PC-3 (cell line): ENCODE results near the gene CFAP99. TPM values are rescaled to one million over a fixed set of nuclear protein-coding genes. Genes with fewer than 3 reads are reported as not detected.

ENCODE experiments used
- ATAC-seq: fragments of 200-7000 bp; cut with Tn5 transposase; 2 replicates; pipeline ENCODE4 v1.9.1; 2020; ENCODE audit warnings: mild to moderate bottlenecking, moderate library complexity
- BruUV-seq: library from RNA; stranded (reverse); fragments of 400-500 nt; replicated peaks from 2 replicates; lab custom pipeline; 2021; lab: Mats Ljungman, UMichigan
- CTCF ChIA-PET: fragments of 300-600 bp; sonication (Branson Sonifier 250); formaldehyde crosslinking; loops from one replicate; lab custom pipeline; 2022; ENCODE audit warnings: antibody characterized with exemption; lab: Charles Lee
- POLR2A ChIA-PET: fragments of 300-600 bp; sonication (Branson Sonifier 250); formaldehyde crosslinking; loops from one replicate; lab custom pipeline; 2022; ENCODE audit warnings: antibody characterized with exemption; ENCODE audit not compliant: unreplicated experiment; lab: Charles Lee
- DNase-seq: peaks from one replicate; pipeline ENCODE4 v3.0.0-alpha.2; 2015
- H2AFZ ChIP-seq: fragments of 300-600 bp; sonication (generic); 2 replicates; pipeline ENCODE4 v1.6.0; 2016; ENCODE audit warnings: antibody characterized with exemption, low read length
- H3F3A ChIP-seq: fragments of 300-600 bp; sonication (generic); one replicate; pipeline ENCODE4 v1.6.0; 2017; ENCODE audit warnings: antibody characterized with exemption, low read length, control low read depth, mild to moderate bottlenecking; ENCODE audit not compliant: unreplicated experiment
- H3K27ac ChIP-seq: fragments of 300-600 bp; sonication (generic); 2 replicates; pipeline ENCODE4 v1.5.1; 2016; ENCODE audit warnings: mild to moderate bottlenecking, low read length
- H3K27me3 ChIP-seq: fragments of 300-600 bp; sonication (generic); 2 replicates; pipeline ENCODE4 v1.6.1; 2016; ENCODE audit warnings: low read length, mixed read lengths
- H3K36me3 ChIP-seq: fragments of 300-600 bp; sonication (generic); 2 replicates; pipeline ENCODE4 v1.6.1; 2016; ENCODE audit warnings: low read depth, mixed run types, low read length, mixed read lengths
- H3K4me1 ChIP-seq: fragments of 300-600 bp; sonication (generic); 2 replicates; pipeline ENCODE4 v1.5.1; 2016; ENCODE audit warnings: low read length; ENCODE audit not compliant: insufficient read depth
- H3K4me2 ChIP-seq: fragments of 300-600 bp; sonication (generic); 2 replicates; pipeline ENCODE4 v1.6.0; 2016; ENCODE audit warnings: low read length
- H3K4me3 ChIP-seq: fragments of 300-600 bp; sonication (generic); 2 replicates; pipeline ENCODE4 v1.5.1; 2016; ENCODE audit warnings: mild to moderate bottlenecking, low read length, mixed read lengths
- H3K79me2 ChIP-seq: fragments of 300-600 bp; sonication (generic); 2 replicates; pipeline ENCODE4 v1.6.1; 2017; ENCODE audit warnings: low read length, mixed read lengths
- H3K9ac ChIP-seq: fragments of 300-600 bp; sonication (generic); 2 replicates; pipeline ENCODE4 v1.6.0; 2016; ENCODE audit warnings: mild to moderate bottlenecking, low read length
- H3K9me2 ChIP-seq: fragments of 300-600 bp; sonication (generic); replicated peaks from 2 replicates; pipeline ENCODE4 v1.6.1; 2016; ENCODE audit warnings: mixed run types, low read length, mixed read lengths
- H3K9me3 ChIP-seq: fragments of 300-600 bp; sonication (generic); 2 replicates; pipeline ENCODE4 v1.6.1; 2016; ENCODE audit warnings: low read length, mixed read lengths
- H4K20me1 ChIP-seq: fragments of 300-600 bp; sonication (generic); 2 replicates; pipeline ENCODE4 v1.6.1; 2016; ENCODE audit warnings: low read length, mixed read lengths
- CTCF ChIP-seq: fragments of 300-600 bp; sonication (generic); conservative IDR thresholded peaks from 2 replicates; pipeline ENCODE4 v1.5.1; 2017; ENCODE audit warnings: antibody characterized with exemption, low read depth, mild to moderate bottlenecking, low read length
- EZH2 ChIP-seq: fragments of 300-600 bp; sonication (generic); IDR thresholded peaks from one replicate; pipeline ENCODE4 v1.6.1; 2017; ENCODE audit warnings: antibody characterized with exemption, mild to moderate bottlenecking, low read length; ENCODE audit not compliant: unreplicated experiment
- EZH2phosphoT487 ChIP-seq: fragments of 300-600 bp; sonication (generic); IDR thresholded peaks from 2 replicates; pipeline ENCODE4 v1.6.1; 2018; ENCODE audit warnings: mild to moderate bottlenecking, antibody characterized with exemption, low read length, borderline replicate concordance
- intact Hi-C: fragments of 100-400 bp; cut with micrococcal nuclease; formaldehyde crosslinking; loops from 2 replicates; pipeline ENCODE4 v1.9.0; 2023
- total RNA-seq: library from RNA; depleted of rRNA; stranded (reverse); fragments of >200 nt; gene quantifications from 2 replicates; pipeline ENCODE4 v1.2.3, GENCODE V29; 2014

Gene CFAP99
- total RNA-seq, 1 experiment from 2014 or later = not detected

- Histone ChIP-seq H3K9ac (no peak overlapping the region), H3K36me3 (no peaks in the 10 kb centered on the region), H3K4me1 (no peaks in the 10 kb centered on the region), H4K20me1 (no peaks in the 10 kb centered on the region), H3K9me3 (no peaks in the 10 kb centered on the region), H3K27me3 (no peaks in the 10 kb centered on the region), H3K27ac (no peak overlapping the region), H2AFZ (no peak overlapping the region), H3K79me2 (no peaks in the 10 kb centered on the region), H3K4me3 (no peak overlapping the region), H3K9me2 (no peaks in the 10 kb centered on the region), H3K4me2 (no peak overlapping the region), H3F3A (no peaks in the 10 kb centered on the region)
- TF ChIP-seq CTCF (no peak), EZH2 (no peak), EZH2phosphoT487 (no peak)
- POLR2A ChIA-PET = no interaction called here
- intact Hi-C loops = no loop called here
- no TSS peak for BruUV-seq
- no peak for DNase-seq
- no peak for ATAC-seq
- CTCF ChIA-PET = no interaction called here
Observed at GRCh38 chr4:2375427-2375826, 43.3 kb upstream of the CFAP99 start.

- DNase-seq = no peak
- Histone ChIP-seq H4K20me1 (no peaks in the 10 kb centered on the region), H3K4me2 (no peak overlapping the region), H3K79me2 (no peaks in the 10 kb centered on the region), H3K27me3 (no peaks in the 10 kb centered on the region), H3K9ac (no peak overlapping the region), H3K9me3 (no peaks in the 10 kb centered on the region), H3K27ac (no peak overlapping the region), H3F3A (no peaks in the 10 kb centered on the region), H3K9me2 (no peaks in the 10 kb centered on the region), H3K36me3 (no peaks in the 10 kb centered on the region), H3K4me3 (no peak overlapping the region), H2AFZ (no peak overlapping the region), H3K4me1 (no peaks in the 10 kb centered on the region)
- intact Hi-C loops = no loop called here
- TF ChIP-seq EZH2phosphoT487 (no peak), CTCF (no peak), EZH2 (no peak)
- ChIA-PET CTCF (no interaction called here), POLR2A (no interaction called here)
- no TSS peak for BruUV-seq
- ATAC-seq = no peak
Observed at GRCh38 chr4:2377241-2377640, 41.5 kb upstream of the CFAP99 start.

GRCh38 chr4:2378401-2378800 is 40.4 kb upstream of the CFAP99 start:
- Histone ChIP-seq H3K27ac (no peak overlapping the region), H3F3A (no peaks in the 10 kb centered on the region), H3K9ac (no peak overlapping the region), H2AFZ (no peak overlapping the region), H4K20me1 (no peaks in the 10 kb centered on the region), H3K4me3 (no peak overlapping the region), H3K27me3 (no peaks in the 10 kb centered on the region), H3K4me2 (no peak overlapping the region), H3K4me1 (no peaks in the 10 kb centered on the region), H3K36me3 (no peaks in the 10 kb centered on the region), H3K9me3 (no peaks in the 10 kb centered on the region), H3K9me2 (no peaks in the 10 kb centered on the region), H3K79me2 (no peaks in the 10 kb centered on the region)
- intact Hi-C loops = no loop called here
- no peak for ATAC-seq
- POLR2A ChIA-PET = no interaction called here
- CTCF ChIA-PET = no interaction called here
- no peak for TF ChIP-seq EZH2phosphoT487
- no peak for DNase-seq
- no TSS peak for BruUV-seq
